Lower leg skin (tissue), 3 donors: ENCODE results near the gene RAD51B.

Source experiments
- POLR2A ChIP-seq, 2 donors: fragments of 450-650 bp; IDR thresholded peaks; one replicate each; pipeline ENCODE4 v1.6.1; 2016 to 2017; ENCODE audit warnings: antibody characterized with exemption in 2 of 2, mild to moderate bottlenecking in 1 of 2, moderate library complexity in 1 of 2
- TF ChIP-seq, protein P1 (sequence below), 3 donors: fragments of 450-650 bp; IDR thresholded peaks; one replicate each; pipeline ENCODE4 v1.5.1; 2016; ENCODE audit warnings: antibody characterized with exemption in 3 of 3, mild to moderate bottlenecking in 3 of 3, moderate library complexity in 2 of 3

DNA sequence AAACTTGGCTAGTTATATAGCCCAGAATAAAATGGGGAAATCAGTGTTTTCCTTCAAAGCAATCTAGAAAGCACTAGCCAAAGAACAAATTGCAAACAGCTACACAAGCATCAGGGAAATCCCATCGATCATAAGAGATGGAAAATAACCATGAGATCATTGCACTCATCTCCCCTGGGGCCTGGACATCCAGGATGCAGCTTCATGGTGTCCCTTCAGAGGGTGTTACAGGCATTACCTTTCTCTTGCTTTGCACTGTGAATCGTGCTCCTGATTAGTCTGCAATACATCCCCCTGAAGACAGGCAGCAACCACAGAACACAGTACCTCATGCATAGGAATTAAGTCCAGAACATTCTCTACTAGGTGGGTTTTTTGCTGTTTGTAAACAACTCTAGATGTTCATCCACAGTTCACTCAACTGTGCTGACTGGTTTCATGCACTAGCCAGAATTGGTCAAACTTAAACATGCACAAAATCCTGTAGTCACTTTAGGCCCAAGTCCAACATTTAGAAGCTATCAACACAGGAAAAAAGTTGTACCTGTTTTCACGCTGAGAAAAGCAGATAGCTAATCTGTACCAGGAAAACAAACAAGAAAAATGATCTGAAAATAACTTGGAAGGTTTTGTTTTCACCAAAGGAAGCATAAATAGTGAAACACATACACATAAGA, 853.2 kb downstream of the RAD51B start:
- TF ChIP-seq, protein P1, sequence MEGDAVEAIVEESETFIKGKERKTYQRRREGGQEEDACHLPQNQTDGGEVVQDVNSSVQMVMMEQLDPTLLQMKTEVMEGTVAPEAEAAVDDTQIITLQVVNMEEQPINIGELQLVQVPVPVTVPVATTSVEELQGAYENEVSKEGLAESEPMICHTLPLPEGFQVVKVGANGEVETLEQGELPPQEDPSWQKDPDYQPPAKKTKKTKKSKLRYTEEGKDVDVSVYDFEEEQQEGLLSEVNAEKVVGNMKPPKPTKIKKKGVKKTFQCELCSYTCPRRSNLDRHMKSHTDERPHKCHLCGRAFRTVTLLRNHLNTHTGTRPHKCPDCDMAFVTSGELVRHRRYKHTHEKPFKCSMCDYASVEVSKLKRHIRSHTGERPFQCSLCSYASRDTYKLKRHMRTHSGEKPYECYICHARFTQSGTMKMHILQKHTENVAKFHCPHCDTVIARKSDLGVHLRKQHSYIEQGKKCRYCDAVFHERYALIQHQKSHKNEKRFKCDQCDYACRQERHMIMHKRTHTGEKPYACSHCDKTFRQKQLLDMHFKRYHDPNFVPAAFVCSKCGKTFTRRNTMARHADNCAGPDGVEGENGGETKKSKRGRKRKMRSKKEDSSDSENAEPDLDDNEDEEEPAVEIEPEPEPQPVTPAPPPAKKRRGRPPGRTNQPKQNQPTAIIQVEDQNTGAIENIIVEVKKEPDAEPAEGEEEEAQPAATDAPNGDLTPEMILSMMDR (IDR thresholded peaks at IDR 0.05): no peak
- TF ChIP-seq POLR2A (IDR thresholded peaks at IDR 0.05): no peak
